NCI-H524 (cell line): ENCODE results near the gene RERE.
A peak's percentile ranks its signal among the peaks of the same experiment; 100 is the strongest.
"Not testable (repeated sequence)": the region's sequence is repeated elsewhere in the genome, so short reads cannot be mapped to it uniquely, and the experiment has no call there.

Experiments used
- DNase-seq, 2 experiments: peaks; one replicate each; lab custom pipeline; 2025; lab: John Stamatoyannopoulos, UW

The RERE gene

DNA sequence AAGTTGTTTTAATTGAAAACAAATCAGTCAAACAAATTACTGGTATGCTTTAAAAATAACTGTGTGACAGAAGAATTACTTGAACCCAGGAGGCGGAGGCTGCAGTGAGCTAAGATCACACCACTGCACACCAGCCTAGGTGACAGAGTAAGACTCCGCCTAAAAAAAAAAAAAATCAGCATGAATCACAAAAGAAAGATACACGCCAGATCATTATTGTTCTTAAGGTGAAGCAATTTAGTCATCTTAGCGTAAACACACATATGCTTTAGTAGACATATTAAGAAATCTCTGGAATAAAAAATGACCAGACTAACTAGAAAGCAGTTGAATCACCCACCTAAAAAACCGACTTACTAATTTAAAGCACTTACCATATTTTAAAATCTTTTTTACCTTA lies 20.2 kb downstream of the RERE start:
- no peak for DNase-seq

DNA sequence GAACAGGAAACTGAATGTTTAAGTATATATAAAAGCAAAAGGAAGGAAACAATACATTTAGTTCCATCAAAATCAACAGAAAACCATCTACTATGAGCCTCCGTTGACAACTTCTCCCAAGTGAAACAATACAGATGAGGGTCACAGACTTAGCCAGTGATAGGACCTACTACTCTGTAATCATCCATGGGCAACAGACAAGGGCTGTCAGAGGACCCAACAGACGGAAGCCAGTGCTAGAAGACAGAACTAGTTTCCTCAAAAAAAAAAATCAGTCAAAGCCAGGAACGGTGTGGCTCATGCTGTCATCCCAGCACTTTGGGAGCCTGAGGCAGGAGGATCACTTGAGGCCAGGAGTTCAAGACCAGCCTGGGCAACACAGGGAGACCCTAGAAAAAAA lies 20.6 kb downstream of the RERE start:
- DNase-seq: no peak

DNA sequence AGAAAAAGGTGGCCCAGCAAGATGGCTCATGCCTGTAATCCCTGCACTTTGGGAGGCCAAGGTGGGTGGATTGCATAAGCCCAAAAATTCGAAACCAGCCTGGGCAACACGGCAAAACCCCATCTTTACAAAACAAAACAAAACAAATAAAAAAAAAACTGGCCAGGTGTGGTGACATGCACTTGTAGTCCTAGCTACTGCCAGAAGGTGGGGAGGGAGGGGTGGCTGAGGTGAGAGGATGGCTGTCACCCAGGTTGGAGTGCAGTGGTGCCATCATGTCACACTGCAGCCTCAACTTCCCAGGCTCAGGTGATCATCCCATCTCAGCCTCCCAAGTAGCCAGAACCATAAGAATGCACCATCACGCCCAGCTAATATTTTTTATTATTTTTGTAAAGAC lies 22.8 kb downstream of the RERE start:
- DNase-seq: no peak

DNA sequence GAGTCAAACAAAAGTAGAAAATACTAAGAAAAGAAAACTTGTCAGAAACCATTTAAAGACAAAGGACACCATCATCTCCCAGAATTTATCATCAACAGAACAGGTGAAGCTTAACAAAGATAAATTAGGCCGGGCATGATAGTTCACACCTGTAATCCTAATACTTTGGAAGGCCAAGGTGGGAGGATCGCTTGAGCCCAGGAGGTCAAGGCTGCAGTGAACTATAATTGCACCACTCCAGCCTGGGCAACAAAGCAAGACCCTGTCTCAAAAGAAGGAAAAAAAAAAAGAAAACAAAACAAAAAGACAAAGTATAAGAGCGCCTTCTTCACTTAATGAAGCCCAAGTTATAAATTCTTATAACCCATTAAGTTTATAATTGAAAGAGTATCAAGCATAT lies 25.6 kb downstream of the RERE start:
- no peak for DNase-seq

DNA sequence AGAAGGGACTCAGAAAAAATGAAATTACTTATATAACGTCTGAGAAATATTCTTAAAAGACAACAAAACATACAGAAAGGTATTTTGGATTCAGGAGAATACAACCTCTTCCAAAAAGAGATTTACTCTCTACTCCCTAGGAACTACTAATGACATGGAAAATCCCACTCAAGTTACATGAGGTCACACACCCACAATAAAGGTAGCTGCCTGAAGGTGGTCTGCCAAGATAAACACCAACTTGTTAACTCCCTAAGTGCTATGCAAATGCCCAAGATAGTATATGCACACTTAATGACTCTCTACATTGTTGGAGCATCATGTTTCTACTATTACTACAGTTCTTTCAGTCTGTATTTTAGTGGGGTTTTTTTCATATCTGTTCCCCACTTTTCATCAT lies 26.5 kb downstream of the RERE start:
- DNase-seq: no peak

DNA sequence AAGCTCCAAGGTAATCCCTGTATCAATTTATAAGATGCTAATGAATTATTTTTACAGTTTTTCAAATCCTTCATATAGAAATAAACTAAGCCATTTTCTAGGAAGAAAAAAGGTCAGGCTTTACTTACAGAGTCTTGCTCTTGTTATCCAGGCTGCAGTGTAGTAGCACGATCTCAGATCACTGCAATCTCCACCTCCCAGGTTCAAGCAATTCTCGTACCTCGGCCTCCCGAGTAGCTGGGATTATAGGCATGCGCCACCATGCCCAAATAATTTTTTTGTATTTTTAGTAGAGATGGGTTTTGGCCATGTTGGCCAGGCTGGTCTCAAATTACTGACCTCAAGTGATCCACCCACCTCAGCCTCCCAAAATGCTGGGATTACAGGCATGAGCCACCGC lies 27.0 kb downstream of the RERE start:
- no peak for DNase-seq

DNA sequence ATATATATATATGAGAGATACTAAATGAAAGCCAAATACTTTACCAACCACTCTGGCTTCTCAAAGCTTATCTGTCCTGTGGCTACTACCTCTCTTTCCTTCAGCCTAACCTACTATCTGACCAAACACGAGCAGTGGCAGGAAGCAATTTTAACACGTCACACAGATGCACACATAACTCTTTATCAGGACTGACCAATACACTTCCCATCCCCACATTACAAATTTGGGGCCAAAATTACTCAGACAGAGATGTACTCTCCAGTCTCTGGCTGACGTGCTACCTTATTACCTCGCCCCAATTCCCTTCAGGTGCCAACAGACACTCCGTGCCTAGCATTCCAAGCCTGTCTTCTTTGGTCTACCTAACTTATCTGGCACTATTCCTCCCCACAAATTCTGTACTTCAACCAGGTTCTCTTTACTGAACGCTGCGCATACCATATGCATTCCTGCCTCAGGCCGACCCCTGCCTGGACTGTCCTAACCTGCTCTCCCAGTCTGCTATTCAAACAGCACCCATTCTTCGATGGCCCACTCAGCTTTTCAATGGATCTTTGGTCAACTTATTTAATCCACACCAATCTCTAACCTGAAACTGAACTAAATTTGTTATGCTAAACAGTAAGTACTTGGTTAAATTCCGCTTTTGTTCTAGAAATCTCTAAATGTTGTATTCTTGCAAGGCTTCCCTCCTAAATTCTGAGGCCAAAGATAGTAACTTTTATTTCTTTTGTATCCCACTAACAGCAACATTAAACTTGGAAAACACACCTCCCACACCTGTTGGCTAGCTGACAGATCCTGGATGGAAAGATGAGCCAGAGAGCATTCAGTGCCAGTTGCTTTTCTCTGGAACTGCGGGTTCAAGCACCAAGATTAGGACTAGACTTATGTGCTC lies 27.9 kb downstream of the RERE start:
- peak in 1 of 2 experiments; percentile 12 for DNase-seq

DNA sequence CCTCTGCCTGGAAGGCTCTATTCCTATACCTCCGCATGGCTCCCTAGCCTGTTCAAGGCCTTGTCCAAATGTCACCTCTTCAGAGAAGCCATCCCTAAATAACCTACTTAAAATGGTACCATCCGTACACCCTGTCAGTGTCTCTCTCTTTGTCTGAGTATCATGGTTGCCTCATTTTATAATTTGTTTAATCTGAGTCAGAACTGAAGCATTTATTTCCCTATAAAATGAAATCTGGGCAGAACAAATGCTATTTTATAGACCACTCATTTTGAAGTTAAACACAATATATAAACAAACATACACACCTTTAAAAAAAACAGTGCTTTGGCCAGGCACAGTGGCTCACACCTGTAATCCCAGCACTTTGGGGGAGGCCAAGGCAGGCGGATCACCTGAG lies 30.2 kb downstream of the RERE start:
- DNase-seq: no peak

DNA sequence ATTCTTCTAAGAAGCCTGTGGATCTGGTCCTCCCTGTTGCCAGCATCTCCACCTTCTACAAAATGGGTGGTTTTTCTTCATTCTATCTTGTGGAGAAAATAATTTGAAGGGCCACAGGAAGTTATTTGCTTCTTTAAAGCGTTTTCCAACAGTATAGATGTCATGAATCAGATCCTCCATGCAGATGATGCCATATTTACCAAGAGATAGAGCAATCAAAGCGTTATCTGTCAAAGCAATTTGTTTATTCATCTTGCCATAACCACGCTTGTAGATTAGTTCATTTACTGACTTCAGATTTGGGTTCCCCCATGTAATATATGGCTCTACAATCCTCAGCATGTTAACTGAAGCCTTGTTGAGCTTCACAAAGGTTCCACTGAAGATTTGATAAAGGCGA lies 31.2 kb downstream of the RERE start:
- DNase-seq: not testable (repeated sequence)

DNA sequence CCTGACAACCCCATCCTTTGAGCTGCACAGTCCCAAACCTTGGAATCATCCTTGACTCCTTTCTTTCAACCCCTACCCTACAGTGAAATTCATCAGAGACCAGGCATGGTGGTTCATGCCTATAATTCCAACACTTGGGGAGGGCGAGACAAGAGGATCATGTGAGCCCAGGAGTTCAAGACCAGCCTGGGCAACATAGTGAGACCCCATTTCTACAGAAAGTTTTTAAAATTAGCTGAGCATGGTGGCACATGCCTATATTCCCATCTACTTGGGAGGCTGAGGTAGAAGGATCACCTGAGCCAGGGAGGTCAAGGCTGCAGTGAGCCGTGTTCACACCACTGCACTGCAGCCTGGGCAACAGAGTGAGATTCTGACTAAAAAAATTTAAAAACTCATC lies 34.5 kb downstream of the RERE start:
- no peak for DNase-seq

DNA sequence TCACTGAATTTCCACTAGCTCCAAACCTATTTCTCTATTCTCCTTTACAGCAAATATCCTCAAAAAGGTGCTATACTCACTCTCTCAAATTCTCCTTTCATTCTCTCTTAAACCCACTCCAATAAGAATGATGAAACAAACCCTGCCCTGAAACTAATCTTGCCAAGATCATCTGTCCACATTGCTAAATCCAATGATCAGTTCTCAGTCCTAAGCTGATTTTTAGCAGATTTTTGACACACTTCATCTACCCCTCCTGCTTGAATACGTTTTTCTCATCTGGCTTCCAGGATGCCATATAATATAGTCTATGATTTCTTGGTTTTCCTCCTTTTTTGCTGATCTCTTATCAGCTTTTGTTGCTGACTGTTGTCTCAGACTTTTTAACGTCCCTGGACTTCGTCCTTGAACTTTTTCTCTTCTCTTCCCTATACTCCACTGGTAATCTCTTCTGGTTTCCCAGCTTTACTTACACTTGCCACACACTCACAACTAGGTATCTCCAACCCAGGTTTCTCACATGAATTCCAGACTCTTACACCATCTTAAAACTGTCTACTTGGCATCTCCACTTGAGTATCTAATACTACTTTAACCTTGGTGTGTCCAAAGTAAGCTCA lies 35.3 kb downstream of the RERE start:
- peak in 1 of 2 experiments; percentile 31 for DNase-seq

DNA sequence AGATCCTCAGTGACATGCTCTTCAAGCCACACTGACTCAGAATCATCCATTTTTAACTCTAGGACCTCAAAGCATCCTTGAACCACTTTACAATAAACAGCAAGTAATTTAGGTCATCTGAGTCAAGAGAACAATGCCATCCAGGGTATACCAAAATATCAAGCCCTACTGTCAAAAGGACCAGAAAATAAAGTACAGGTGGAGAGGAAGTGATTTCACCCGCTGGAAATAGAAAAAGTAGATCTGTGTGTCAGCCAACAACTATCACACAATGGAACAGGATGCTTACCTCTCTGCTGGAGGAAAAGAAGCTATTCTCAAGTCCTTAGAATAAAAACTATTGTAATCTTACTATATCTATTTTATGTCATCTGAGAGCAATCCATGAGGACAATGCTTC lies 37.0 kb downstream of the RERE start:
- no peak for DNase-seq

DNA sequence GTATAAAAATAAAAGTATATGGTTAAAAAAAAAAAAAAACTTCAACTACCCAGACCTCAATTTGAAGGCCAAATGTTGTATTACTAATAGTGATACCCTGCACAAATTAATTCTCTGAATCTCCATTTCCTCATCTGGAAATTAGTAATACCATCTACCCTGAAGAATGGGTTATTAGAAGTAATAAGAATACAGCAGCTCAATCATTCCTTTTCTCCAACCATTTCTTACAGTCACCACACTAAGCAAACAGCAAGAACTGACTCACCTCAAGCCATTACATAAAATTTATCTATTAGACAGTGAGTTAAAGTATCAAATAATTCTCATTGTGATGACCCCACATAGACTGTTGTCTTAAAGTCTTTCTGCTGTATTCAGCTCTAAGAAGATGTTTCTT lies 39.6 kb downstream of the RERE start:
- no peak for DNase-seq

DNA sequence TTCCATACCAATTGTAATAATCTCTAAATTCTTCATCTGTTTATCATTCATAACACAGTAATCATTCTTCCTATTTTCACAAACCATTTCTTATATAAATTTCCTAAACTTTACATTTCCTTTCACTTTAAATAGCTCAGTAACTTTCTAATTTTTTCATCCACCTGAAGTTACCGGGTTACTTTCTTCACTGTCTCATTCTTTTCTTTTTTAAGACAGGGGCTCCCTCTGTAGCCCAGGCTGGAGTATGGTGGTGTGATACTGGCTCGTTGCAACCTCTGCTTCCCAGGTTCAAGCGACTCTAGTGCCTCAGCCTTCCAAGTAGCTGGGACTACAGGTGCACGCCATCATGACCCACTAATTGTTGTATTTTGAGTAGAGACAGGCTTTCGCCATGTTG lies 41.3 kb downstream of the RERE start:
- DNase-seq: peak in 1 of 2 experiments; percentile 12

DNA sequence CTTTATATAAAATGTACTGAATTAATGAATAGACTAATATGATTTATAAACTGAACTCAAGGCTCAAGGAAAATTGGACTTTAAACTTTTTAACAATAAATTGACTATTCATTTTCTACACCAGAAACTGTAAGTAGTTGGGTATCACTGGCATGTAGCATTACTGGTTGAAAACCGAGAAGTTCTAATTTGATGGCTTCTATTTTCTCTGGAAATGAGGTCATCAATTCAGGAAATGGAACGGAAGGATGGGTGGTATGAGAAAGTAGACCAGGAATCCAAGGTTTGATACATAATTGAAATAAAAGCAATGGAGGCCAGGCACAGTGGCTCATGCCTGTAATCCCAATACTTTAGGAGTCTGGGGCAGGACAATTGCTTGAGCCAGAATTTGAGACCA lies 50.4 kb downstream of the RERE start:
- no peak for DNase-seq

DNA sequence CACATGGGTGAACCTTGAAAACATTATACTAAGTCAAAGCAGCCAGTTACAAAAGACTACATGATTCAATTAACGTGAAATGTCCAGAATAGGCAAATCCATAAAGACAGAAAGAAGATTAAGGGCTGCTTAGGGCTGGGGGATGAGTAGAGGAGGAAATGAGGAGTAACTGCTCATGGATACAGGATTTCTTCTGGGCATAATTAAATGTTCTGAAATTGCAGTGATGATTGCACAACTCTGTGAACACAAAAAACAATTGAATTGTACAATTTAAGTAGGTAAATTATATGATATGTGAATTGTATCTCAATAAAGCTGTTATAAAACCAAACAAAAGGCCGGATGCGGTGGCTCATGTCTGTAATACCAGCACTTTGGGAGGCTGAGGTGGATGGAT lies 52.2 kb downstream of the RERE start:
- DNase-seq: no peak

DNA sequence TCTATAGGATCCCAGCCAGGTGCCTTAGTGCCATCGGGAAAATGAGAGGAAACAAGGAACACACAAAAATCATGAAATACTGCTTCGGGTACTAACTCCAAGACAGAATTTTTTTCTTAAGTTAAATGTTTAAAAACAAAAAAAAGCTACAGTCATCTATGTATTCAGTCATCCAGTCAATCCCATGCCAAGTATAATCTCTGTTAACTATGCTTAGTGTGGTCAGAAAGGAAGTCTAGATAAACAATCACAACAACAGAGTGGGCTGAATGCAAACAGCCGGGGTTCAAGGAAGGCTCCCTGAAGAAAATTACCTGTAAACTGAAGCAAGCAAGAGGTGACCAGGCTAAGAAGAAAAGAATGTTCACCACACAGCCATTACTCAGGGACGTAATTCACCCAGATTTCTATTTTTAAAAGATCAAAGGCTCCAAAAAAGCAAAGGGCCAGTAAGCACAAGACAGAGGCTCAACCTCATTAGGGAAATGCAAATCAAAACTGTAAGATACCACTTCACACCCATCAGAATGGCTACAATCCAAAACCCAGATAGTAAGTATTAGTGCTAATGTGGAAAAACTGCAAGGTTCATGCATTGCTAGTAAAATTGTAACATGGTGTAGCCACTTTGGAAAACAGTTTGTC lies 53.0 kb downstream of the RERE start:
- DNase-seq: no peak

DNA sequence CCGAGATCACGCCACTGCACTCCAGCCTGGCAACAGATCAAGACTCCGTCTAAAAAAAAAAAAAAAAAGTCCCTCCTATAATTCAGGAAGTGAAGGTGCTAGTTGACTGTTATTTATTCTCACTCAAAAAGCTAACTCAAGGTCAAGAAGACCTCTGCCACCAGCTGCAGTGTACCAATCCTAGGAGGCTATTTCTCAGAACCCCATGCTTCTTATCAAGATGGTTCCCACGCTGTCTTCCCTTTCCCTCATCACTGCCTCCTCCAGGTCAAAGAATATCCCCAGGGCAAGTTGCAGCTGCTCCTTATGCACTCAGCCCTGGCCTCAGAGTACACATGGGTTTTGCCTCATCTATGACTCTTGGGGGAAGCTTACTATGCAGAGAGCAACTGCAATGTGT lies 53.6 kb downstream of the RERE start:
- DNase-seq: peak in 1 of 2 experiments; percentile 4

DNA sequence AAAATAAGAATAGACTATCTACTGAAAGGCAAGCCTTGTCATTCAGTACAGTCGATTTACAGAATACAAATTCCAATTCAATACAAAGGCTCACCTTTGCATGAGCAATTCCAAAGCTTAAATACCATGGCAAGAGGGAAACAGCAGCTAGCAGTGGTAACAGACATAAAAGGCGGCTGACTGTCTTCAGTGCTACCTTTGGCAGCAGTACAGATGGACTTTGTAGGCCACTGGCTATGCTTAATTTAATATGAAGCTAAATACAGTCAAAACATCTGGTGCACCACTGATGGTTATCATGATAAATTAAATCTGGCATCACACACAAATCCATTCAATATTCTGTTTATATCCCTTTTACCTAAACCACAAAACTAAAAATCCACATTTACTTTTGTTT lies 62.4 kb downstream of the RERE start:
- DNase-seq: peak; percentile 52 to 79

DNA sequence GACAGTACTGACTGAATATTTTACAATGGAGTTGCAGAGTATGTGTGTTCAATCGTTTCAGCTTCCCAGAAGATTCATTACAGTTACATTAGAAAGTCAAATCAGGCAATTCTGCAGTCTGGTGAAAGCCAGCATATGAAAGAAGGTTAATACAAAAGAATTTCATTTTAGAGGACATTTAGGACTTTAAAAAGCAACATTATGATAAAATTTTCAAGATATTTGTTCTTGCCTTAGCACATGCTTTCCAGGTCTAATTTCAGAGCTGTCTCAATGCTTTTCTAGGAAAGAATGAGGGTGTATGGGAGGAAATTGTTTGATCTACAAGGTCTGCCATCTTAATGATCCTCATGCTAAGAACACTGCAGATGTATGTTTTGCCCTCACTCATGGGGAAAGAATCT lies 63.2 kb downstream of the RERE start:
- DNase-seq: peak in 1 of 2 experiments; percentile 7

DNA sequence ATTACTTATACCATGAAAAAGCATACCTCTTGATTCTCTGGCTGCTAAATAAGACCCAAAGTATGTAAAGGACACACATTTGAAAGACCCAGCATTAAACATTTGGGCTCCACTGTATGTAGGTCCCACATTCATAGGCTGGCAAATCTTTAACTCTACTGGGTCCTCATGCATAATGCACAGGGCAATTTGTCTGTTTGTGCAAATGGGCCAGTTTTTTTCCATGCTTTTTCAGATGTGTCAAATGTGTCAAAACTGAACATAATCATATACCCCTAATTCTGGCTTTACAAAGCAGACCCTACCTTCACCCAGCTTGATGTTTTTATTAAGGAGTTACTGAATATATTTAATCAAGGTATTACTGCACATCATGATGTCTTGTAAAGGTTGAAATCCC lies 63.7 kb downstream of the RERE start:
- peak in 1 of 2 experiments; percentile 36 for DNase-seq

DNA sequence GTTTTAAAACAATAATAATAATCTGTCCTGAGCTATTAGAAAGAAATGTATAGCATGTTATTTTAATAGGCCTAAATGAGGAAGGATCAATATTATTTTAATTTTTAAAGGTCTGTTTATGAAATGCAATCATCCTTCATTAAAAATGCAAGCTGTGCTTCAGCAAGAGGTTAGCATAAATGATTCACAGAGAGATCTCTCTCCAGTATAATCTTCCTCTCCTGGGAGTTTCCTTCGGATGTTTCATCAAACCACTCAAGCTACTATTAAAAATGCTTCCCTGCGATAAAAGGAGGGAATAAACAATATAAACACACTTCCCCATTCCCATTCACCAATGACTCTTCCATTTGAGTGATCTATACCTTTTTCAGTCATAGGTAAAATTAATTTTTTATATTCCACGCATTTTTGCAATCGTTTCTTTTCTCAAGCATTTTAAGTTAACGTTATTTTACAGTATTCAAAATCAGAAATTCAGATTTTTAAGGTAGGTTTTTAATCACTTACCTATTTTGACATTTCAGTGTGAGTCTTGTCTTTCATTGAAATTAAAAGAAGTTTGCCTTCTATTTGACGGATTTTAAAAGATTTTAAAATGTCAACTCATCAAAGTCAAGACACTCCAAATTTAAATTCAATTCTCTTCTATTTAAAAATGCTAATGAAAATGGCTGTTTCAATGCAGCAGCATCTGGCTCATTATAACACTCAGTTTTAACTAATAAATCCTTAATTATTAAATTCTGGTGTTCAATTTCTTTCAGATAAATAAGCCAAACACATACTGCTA lies 64.3 kb downstream of the RERE start:
- peak in 1 of 2 experiments; percentile 57 for DNase-seq
